HCT116 (cell line): ENCODE measurements around the gene HSPA12A. TPM values are rescaled to one million over a fixed set of nuclear protein-coding genes. Genes with fewer than 3 reads are reported as not detected.

Experiments used
- ATAC-seq: fragments of 200-7000 bp; cut with Tn5 transposase; 2 replicates; pipeline ENCODE4 v1.9.1; 2020; ENCODE audit warnings: mild to moderate bottlenecking, moderate library complexity
- BruUV-seq: library from RNA; stranded (reverse); fragments of 400-500 nt; replicated peaks from 2 replicates; lab custom pipeline; 2021; lab: Mats Ljungman, UMichigan
- CTCF ChIA-PET: fragments of 300-600 bp; sonication (Branson Sonifier 250); formaldehyde crosslinking; loops from one replicate; lab custom pipeline; 2021; ENCODE audit warnings: antibody characterized with exemption; lab: Charles Lee
- POLR2A ChIA-PET: fragments of 300-600, 350-600 bp; sonication (Branson Sonifier 250); formaldehyde crosslinking; loops from one replicate; lab custom pipeline; 2021; ENCODE audit warnings: antibody characterized with exemption; lab: Charles Lee
- RAD21 ChIA-PET, 2 experiments: fragments of 300-600 bp; sonication (Branson Sonifier 250); formaldehyde crosslinking; loops; one replicate each; lab custom pipeline; 2023; ENCODE audit warnings: low total read pairs in 2 of 2; ENCODE audit not compliant: uncharacterized antibody in 2 of 2, unreplicated experiment in 2 of 2, low non-redundant PET in 1 of 2; lab: Charles Lee
- DNase-seq: peaks from one replicate; pipeline ENCODE4 v3.0.0-alpha.2; 2010; ENCODE audit warnings: low read depth, low spot score
- H2AFZ ChIP-seq: fragments of 200-600 bp; shearing (Covaris generic), sonication (generic); 2 replicates; pipeline ENCODE4 v1.6.1; 2017; ENCODE audit warnings: low read depth, mixed run types, mixed read lengths, antibody characterized with exemption, low read length; ENCODE audit not compliant: poor library complexity, severe bottlenecking
- H3K27ac ChIP-seq: 2 replicates; pipeline ENCODE4 v1.5.1; 2012; ENCODE audit warnings: low read depth, low read length
- H3K27me3 ChIP-seq: fragments of 200-600 bp; sonication (generic); 2 replicates; pipeline ENCODE4 v1.6.1; 2016; ENCODE audit warnings: mixed run types, low read length, mixed read lengths; ENCODE audit not compliant: insufficient read depth
- H3K36me3 ChIP-seq, 2 experiments: fragments of 200-500 bp in 1 of 2; fragments of 200-600 bp in 1 of 2; sonication (Bioruptor generic) in 1 of 2; sonication (generic) in 1 of 2; 2 replicates each; pipeline versions ENCODE4 v1.5.1 to v1.6.1; 2014 to 2016; ENCODE audit warnings: low read length in 2 of 2, inconsistent platforms in 1 of 2, mixed read lengths in 1 of 2, mixed run types in 1 of 2; ENCODE audit not compliant: insufficient read depth in 2 of 2, control insufficient read depth in 1 of 2
- H3K4me1 ChIP-seq, 2 experiments: fragments of 200-600 bp in 1 of 2; sonication (generic) in 1 of 2; 2 replicates each; pipeline versions ENCODE4 v1.5.1 to v1.6.1; 2012 to 2017; ENCODE audit warnings: low read length in 2 of 2, inconsistent platforms in 1 of 2, mild to moderate bottlenecking in 1 of 2, mixed read lengths in 1 of 2, mixed run types in 1 of 2, moderate library complexity in 1 of 2; ENCODE audit not compliant: insufficient read depth in 2 of 2, control insufficient read depth in 1 of 2
- H3K4me2 ChIP-seq: fragments of 200-600 bp; sonication (generic); 2 replicates; pipeline ENCODE4 v1.6.1; 2017; ENCODE audit warnings: mixed run types, low read length, mixed read lengths
- H3K4me3 ChIP-seq, 2 experiments: fragments of 200-600 bp in 1 of 2; sonication (generic) in 1 of 2; replicated peaks in 1 of 2; 2 replicates each; pipeline ENCODE4 v1.5.1; 2011 to 2016; ENCODE audit warnings: low read length in 2 of 2, control low read depth in 1 of 2, low read depth in 1 of 2, mild to moderate bottlenecking in 1 of 2, mixed read lengths in 1 of 2, mixed run types in 1 of 2
- H3K79me2 ChIP-seq: fragments of 200-600 bp; sonication (generic); 2 replicates; pipeline ENCODE4 v1.6.1; 2017; ENCODE audit warnings: mild to moderate bottlenecking, mixed run types, low read length, moderate library complexity, mixed read lengths; ENCODE audit not compliant: insufficient read depth
- H3K9ac ChIP-seq: fragments of 200-600 bp; sonication (generic); 2 replicates; pipeline ENCODE4 v1.6.1; 2016; ENCODE audit warnings: low read length, mixed read lengths
- H3K9me2 ChIP-seq: fragments of 200-600 bp; sonication (generic), shearing (Covaris generic); 2 replicates; pipeline ENCODE4 v1.6.1; 2017; ENCODE audit warnings: mixed run types, mild to moderate bottlenecking, moderate library complexity; ENCODE audit not compliant: insufficient read depth
- H3K9me3 ChIP-seq, 2 experiments: fragments of 200-500 bp in 1 of 2; fragments of 200-600 bp in 1 of 2; sonication (Bioruptor generic) in 1 of 2; sonication (generic) in 1 of 2; 2 replicates each; pipeline ENCODE4 v1.6.1; 2014 to 2017; ENCODE audit warnings: low read length in 2 of 2, mixed read lengths in 2 of 2, inconsistent platforms in 1 of 2, low read depth in 1 of 2, mild to moderate bottlenecking in 1 of 2, mixed run types in 1 of 2, moderate library complexity in 1 of 2; ENCODE audit not compliant: control insufficient read depth in 1 of 2, insufficient read depth in 1 of 2
- H4K20me1 ChIP-seq: fragments of 200-600 bp; sonication (generic), shearing (Covaris generic); 2 replicates; pipeline ENCODE4 v1.6.1; 2017; ENCODE audit warnings: mixed run types, mild to moderate bottlenecking, moderate library complexity; ENCODE audit not compliant: insufficient read depth
- CBX3 ChIP-seq: IDR thresholded peaks from 2 replicates; pipeline ENCODE4 v1.6.1; 2012; ENCODE audit warnings: low read depth
- CTCF ChIP-seq, 3 experiments: fragments of 200-600 bp in 1 of 3; sonication (generic) in 1 of 3; IDR thresholded peaks in 2 of 3; conservative IDR thresholded peaks in 1 of 3; 2 replicates each; pipeline ENCODE4 v1.5.1; 2012 to 2017; ENCODE audit warnings: low read depth in 2 of 3, low read length in 2 of 3, antibody characterized with exemption in 1 of 3, borderline replicate concordance in 1 of 3, control low read depth in 1 of 3, mild to moderate bottlenecking in 1 of 3, mixed read lengths in 1 of 3, mixed run types in 1 of 3, moderate library complexity in 1 of 3; ENCODE audit not compliant: insufficient read depth in 1 of 3
- REST ChIP-seq: IDR thresholded peaks from 2 replicates; pipeline ENCODE4 v1.6.1; 2012; ENCODE audit warnings: low read depth
- SRF ChIP-seq: IDR thresholded peaks from 2 replicates; pipeline ENCODE4 v1.6.1; 2012; ENCODE audit warnings: low read depth
- TCF7L2 ChIP-seq: IDR thresholded peaks from 2 replicates; pipeline ENCODE4 v1.7.0; 2011; ENCODE audit warnings: borderline replicate concordance, inconsistent platforms; ENCODE audit not compliant: insufficient read depth, insufficient read length; ENCODE audit errors: extremely low read depth
- ZBTB33 ChIP-seq: IDR thresholded peaks from 2 replicates; pipeline ENCODE4 v1.6.1; 2011; ENCODE audit warnings: mild to moderate bottlenecking, low read length, moderate library complexity; ENCODE audit not compliant: insufficient replicate concordance; ENCODE audit errors: extremely low read depth
- ZFX ChIP-seq: fragments of 450-650 bp; IDR thresholded peaks from 2 replicates; pipeline ENCODE4 v1.6.1; 2017
- intact Hi-C: fragments of 100-400 bp; cut with micrococcal nuclease; formaldehyde crosslinking; loops from 2 replicates; pipeline ENCODE4 v1.10.0; 2022
- total RNA-seq: library from RNA; stranded (reverse); gene quantifications from one replicate; pipeline ENCODE4 v1.2.1, GENCODE V29; 2021; ENCODE audit not compliant: unreplicated experiment

HSPA12A gene
- total RNA-seq, 1 experiment from 2014 or later: 19.8 TPM

GRCh38 chr10:116748471-116748870, 6.1 kb upstream of the HSPA12A start:
- H3K4me1 ChIP-seq: peaks cover 7 to 16% of the 10 kb centered on the region in 2 experiments
- TF ChIP-seq SRF: no peak
- TF ChIP-seq CBX3: no peak
- no peak for TF ChIP-seq REST
- no peak for TF ChIP-seq CTCF (IDR thresholded peaks at IDR 0.05 in 2 of 3, conservative IDR thresholded peaks at IDR 0.05 in 1 of 3; ENCODE audit: borderline replicate concordance in 1 of 3, insufficient read depth in 1 of 3, low read depth in 2 of 3, low read length in 2 of 3)
- TF ChIP-seq ZFX: no peak
- TF ChIP-seq TCF7L2: no peak
- TF ChIP-seq ZBTB33: no peak
- TF ChIP-seq, all 23 proteins: peak for 0
- H3K36me3 ChIP-seq: no peaks in the 10 kb centered on the region
- H4K20me1 ChIP-seq: no peaks in the 10 kb centered on the region
- peak overlapping the region; percentile 36 for H3K4me2 ChIP-seq
- H3K4me3 ChIP-seq: no peak overlapping the region
- H3K9me3 ChIP-seq: no peaks in the 10 kb centered on the region; a peak in 1 of 4 replicates
- no peaks in the 10 kb centered on the region for H3K27me3 ChIP-seq
- intact Hi-C loops: no loop called here
- H3K79me2 ChIP-seq: no peaks in the 10 kb centered on the region
- POLR2A ChIA-PET: interaction anchor here (1.2 kb wide), 1 partner anchor 11 kb away, joined by 4 read pairs; no protein-coding TSS in a partner anchor
- DNase-seq (no peak), ATAC-seq (peak; percentile 10; the same call in 1 of the 2 replicates)
- RAD21 ChIA-PET: no interaction called here
- no peaks in the 10 kb centered on the region for H3K9me2 ChIP-seq
- no TSS peak for BruUV-seq
- no peak overlapping the region for H3K9ac ChIP-seq
- no peak overlapping the region for H2AFZ ChIP-seq
- CTCF ChIA-PET: interaction anchor here (1.1 kb wide), 1 partner anchor 420 kb away, joined by 3 read pairs; no protein-coding TSS in a partner anchor
- no peak overlapping the region for H3K27ac ChIP-seq
